K562 (cell line): ENCODE results near the gene STT3B.

Source experiments
- BHLHE40 ChIP-seq: IDR thresholded peaks from 2 replicates; pipeline ENCODE4 v1.6.1; 2011; ENCODE audit warnings: low read length, improper control_type of control experiment
- HDAC2 ChIP-seq: fragments of 450-650 bp; IDR thresholded peaks from 2 replicates; pipeline ENCODE4 v1.6.1; 2016; ENCODE audit warnings: mild to moderate bottlenecking
- HMG20B ChIP-seq: fragments of 250-450 bp; sonication (Bioruptor Pico); IDR thresholded peaks from 2 replicates; pipeline ENCODE4 v1.5.0; 2021; ENCODE audit warnings: mild to moderate bottlenecking
- POLR2A ChIP-seq: fragments of 450-650 bp; conservative IDR thresholded peaks from 2 replicates; pipeline ENCODE4 v1.6.1; 2016
- RBM14 ChIP-seq: fragments of 200-400 bp; formaldehyde crosslinking; IDR thresholded peaks from 2 replicates; pipeline ENCODE4 v1.6.1; 2018; ENCODE audit warnings: low read depth, mild to moderate bottlenecking, low read length, moderate library complexity, borderline replicate concordance; ENCODE audit not compliant: insufficient read depth
- XRCC5 ChIP-seq: fragments of 200-400 bp; formaldehyde crosslinking; IDR thresholded peaks from 2 replicates; pipeline ENCODE4 v1.6.1; 2017; ENCODE audit warnings: low read depth, mild to moderate bottlenecking, low read length
- TF ChIP-seq, protein P1 (sequence below), 3 experiments: IDR thresholded peaks in 2 of 3; conservative IDR thresholded peaks in 1 of 3; 2 replicates each; pipeline ENCODE4 v1.5.1; 2011 to 2012; ENCODE audit warnings: low read length in 3 of 3, mild to moderate bottlenecking in 3 of 3, control low read depth in 2 of 3, improper control_type of control experiment in 1 of 3, inconsistent platforms in 1 of 3, low read depth in 1 of 3, mixed read lengths in 1 of 3, moderate library complexity in 1 of 3; ENCODE audit not compliant: insufficient read depth in 2 of 3

DNA sequence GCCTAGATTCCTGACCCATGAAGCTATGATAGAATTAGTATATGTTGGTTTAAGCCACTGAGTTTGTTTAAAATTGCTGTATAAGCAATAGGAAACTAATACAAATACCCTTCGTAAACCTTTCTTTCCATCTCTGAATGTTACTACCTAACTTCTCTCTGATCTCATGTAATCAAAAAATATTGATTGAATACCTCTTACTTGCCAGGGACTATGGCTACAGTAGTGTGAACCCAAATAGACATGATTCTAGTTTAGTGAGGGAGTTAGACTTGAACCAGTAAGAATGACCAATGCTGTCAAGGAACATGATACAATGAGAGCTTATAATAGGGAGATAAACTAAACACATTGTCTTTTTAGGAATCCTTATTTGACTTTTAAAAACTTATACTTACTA is 19.4 kb downstream of the STT3B start:
- TF ChIP-seq RBM14, result no peak
- TF ChIP-seq, protein P1, sequence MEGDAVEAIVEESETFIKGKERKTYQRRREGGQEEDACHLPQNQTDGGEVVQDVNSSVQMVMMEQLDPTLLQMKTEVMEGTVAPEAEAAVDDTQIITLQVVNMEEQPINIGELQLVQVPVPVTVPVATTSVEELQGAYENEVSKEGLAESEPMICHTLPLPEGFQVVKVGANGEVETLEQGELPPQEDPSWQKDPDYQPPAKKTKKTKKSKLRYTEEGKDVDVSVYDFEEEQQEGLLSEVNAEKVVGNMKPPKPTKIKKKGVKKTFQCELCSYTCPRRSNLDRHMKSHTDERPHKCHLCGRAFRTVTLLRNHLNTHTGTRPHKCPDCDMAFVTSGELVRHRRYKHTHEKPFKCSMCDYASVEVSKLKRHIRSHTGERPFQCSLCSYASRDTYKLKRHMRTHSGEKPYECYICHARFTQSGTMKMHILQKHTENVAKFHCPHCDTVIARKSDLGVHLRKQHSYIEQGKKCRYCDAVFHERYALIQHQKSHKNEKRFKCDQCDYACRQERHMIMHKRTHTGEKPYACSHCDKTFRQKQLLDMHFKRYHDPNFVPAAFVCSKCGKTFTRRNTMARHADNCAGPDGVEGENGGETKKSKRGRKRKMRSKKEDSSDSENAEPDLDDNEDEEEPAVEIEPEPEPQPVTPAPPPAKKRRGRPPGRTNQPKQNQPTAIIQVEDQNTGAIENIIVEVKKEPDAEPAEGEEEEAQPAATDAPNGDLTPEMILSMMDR (IDR thresholded peaks at IDR 0.05 in 2 of 3, conservative IDR thresholded peaks at IDR 0.05 in 1 of 3; ENCODE audit: insufficient read depth in 2 of 3, low read depth in 1 of 3, low read length in 3 of 3), result no peak
- TF ChIP-seq POLR2A, result no peak
- no peak for TF ChIP-seq HMG20B (CRISPR knock-in tag)
- TF ChIP-seq BHLHE40, result no peak
- TF ChIP-seq HDAC2, result no peak
- no peak for TF ChIP-seq XRCC5
